GM21447 (cell line): ENCODE results near the gene ARMH2.

ENCODE experiments used
- ATAC-seq: cut with Tn5 transposase; IDR thresholded peaks from one replicate; pipeline ENCODE4 v1.9.1; 2021; ENCODE audit not compliant: unreplicated experiment

ARMH2 gene

DNA sequence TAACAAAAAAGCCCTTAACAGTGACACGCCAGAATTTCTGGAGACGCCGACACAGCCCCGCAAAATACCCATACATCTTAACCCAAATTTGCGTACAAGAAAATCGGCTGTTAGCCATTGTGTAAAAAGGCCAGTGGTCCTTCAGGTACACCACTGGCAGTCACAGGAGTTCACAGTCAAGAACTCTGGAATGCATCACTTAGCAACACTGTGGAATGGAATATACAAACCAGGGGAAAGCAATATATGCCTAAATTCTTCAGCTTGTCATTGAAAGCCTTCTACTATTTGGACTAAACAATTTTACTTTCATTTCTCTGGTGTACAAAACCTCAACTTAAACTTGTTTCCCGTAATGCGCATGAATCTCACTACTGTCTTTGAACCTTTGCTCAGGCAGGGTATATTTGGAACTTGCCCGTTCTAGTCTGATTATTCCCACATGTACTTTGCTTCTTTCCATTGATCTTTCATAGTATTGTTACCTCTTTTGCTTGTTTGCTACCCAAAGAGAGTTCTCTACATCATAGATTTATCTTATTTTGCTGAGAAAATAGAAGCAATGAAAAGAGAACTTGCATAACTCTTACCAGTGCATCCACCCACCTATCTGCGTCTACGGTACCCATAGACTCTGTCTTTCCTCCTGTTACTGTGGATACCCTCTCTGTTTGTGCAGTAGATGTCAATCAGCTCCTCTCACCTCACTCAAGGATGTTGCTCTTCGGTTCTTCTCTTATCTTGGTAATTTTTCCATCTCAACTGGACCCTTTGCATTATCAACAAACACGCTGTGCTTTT is at the start of gene ARMH2:
Gene ARMH2 (minus strand): TSS at position 178 of the 801 bp plus-strand sequence. CDS start 60 bp downstream, at position 118.
- no peak for ATAC-seq

DNA sequence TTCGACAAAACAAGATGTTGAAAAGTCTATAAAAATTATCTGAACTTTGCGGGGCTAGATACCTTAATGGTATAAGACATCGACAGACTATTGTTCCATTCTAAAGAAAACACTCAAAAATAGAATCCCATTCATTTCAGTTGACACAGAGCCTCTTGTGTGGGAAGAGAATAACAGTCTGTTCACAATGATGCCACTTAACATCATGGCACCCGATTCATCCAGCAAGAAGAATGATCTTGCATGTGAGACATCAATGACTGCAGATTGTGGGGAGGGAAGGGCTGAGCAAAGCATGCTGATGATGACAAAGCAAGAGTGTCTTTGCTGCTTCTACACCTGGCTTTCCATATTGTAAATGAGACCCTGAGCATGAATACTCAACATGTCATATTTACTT is 49.7 kb upstream of the ARMH2 start:
- no peak for ATAC-seq

DNA sequence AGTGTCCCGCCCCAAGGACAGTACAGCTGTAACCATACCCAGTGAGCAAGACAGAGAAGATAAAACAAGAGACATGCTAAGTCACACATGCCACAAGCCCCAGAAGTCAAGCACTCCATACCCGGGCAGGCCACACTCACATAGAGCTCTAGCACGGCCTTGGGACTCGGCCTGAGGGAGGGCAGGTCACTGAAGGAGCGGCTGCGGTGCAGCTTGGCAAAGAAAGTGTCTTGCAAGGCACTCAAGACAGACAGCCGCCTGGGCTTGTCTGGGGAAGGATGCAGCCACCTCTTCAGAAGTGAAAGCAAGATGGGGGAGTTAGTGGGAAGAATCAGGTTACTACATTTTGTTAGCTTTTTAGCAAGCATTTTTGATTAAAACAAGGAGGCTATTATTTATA is 48.7 kb upstream of the ARMH2 start:
- no peak for ATAC-seq

DNA sequence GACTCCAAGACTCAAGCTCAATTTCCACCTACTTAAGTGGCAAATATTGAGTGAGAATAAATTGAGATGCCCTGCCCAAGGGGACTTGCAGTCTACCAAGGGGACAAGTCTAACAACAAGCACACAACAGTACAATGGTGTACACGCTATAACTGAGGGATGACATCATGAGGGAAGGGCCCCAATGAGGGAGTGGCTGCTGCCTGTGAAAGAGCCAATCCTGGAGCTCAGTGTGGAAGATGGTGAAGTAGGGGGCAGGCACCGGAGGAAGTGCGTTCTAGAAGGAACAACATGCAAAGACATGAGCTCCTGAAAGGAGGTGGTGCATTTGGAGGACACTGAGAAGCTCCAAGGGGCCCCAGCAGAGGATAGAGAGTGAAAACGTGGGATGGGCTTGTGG is 46.9 kb upstream of the ARMH2 start:
- no peak for ATAC-seq

DNA sequence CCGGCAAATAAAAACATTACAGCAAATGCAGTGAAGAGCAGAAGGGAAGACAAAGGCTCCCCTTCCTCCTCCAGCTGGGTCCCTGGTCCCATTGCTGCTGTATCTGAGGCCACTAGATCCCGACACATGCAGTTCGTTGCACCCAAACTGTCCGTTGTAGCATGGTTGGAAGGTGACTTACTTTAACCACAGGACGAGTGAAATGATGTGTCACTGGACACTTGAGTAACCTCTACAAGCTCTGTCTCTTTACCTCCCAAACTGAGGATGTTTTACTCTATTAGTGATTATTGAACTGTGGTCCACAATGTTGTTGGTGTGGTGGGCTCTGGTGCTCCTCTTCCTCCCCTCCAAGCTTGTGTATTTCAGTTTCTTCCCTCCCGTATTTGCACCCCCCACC is 46.2 kb upstream of the ARMH2 start:
- no peak for ATAC-seq

DNA sequence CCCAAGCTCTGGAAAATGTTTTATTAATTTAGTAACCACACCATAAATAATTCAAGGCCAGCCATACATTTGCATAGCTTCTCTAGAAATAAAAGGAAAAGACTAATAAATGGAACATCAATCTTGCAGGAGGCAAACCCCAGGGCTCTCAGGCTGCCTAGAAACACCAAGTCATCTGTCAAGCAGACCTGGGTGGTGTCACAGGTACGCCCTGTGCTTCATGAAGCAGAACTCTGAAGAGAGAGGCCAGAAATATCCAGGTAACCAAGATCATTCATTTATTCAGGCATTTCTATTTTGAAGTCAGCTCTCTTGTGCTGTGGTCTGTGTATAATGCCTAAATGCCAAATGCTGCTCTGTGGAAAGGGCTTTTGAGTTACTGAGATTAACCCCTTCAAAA is 45.3 kb upstream of the ARMH2 start:
- no peak for ATAC-seq

DNA sequence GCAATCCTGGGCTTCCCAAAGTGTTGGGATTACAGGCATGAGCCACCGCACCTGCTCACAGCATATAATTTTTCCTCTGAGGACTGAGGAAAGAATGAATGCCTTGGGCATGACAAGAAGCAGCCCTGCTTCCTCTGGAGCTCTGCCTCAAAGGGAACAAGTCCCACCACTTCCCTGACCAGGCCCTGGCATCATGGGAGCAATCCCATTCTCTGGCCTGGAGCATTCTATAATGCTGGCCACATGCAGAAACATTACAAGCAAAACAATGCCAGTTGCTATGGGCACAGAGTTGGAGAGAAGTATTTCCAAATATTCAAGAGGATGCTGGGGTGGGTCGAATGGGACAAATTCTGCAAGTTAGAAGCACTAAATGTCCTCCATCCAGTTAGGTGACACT is 41.5 kb upstream of the ARMH2 start:
- no peak for ATAC-seq

DNA sequence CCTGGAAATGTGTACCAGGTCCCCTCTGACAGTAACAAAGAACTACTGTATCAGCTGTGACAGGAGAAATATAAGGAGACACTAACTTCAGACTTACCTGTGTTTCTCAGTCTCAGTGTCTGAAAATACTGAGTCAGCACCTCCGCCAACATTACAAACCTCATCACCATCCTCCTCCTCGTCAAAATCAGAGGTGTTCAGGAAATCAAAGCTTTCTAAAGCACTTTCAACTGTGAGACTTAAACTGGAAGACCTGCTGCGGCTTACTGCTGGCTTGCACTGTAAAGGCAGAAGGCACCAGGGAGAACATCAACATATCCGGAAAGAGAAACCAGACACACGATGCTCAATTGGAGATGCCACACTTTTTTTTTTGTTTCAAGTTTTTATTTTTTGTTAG is 40.3 kb upstream of the ARMH2 start:
- no peak for ATAC-seq

DNA sequence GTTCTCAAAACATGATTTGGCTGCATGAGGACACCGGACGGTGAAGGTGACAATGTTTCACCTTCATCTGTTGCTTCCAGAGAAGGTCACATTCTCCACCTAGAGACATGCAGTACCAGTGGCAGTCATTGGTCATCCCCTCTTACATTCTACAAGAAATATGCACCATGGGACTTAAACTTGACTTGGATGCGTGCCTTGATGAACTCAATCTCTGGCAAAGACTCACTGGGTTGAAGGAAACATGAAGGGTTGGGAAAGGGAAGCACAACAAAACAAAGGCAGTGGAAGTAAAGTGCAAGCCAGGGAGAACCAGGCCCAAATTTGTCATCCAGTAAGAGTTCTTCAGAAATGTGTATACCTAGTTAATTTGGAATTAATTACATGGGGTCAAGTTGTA is 39.4 kb upstream of the ARMH2 start:
- ATAC-seq = no peak

DNA sequence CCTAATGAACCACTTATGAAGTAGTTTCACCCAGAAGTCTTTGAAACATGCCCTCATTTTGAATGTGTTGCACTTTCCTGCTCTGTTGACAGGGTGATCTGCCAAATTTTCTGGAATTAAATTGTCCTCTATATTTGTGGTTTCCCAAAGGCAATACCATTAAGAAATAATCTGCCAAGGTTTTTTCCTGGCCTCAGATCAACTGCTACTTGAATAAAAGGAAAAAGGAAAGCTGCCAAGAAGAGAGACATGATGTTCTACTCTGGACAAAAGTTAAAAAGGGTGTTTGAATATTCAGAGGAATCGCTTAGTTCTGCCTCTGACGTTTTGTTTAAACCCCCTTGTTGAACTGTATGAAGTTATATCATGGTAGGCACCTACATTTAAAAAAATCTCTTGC is 37.4 kb upstream of the ARMH2 start:
- no peak for ATAC-seq

DNA sequence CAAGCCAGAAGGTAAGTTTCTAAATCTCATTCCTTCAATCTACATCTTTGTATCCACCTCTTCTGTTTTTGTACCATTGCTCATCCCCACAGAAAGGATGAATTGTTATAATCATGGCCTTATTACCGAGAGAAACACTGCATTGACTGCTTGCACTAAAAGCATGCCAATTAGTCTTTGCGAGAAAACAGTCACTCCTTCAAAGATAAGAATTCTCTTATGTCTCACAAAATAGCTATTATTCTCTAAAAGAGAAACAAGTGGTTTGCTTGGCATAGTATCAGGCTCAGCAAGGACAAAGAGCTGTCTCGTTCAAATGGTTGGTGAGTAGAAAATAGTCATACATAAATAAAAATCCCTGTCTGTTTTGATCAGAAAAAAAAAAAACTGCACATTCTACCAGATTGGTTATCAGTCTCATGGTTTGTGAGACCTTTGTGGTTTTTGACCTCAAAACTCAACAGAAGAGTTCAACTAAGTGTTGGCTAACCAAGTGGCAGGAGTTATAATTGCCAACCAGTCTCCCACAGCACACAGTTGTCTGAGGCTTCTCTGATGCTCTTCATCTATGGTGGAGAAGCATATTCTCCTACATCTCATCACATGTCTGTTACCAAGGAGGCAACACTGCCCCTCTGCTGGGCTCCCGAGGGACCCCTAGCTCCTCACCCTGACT is 35.1 kb upstream of the ARMH2 start:
- no peak for ATAC-seq

DNA sequence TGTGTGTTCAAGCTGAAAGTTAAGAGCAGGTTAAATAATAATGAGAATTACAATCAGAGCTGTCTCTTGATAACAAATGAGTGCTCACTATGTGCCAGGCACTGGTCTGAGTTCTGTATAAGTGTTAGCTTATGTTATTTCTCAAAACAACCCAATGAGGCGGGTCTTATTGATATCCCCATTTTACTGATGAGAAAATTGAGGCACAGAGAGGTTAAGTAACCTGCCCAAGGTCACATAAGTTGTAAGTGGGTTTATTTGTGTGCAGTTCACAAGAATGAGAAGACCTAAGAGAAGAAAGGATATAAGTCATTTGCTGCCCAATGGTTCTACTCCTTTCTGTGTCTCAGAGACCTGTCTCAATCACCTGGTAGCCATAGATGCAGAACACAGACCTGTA is 34.1 kb upstream of the ARMH2 start:
- ATAC-seq = no peak

DNA sequence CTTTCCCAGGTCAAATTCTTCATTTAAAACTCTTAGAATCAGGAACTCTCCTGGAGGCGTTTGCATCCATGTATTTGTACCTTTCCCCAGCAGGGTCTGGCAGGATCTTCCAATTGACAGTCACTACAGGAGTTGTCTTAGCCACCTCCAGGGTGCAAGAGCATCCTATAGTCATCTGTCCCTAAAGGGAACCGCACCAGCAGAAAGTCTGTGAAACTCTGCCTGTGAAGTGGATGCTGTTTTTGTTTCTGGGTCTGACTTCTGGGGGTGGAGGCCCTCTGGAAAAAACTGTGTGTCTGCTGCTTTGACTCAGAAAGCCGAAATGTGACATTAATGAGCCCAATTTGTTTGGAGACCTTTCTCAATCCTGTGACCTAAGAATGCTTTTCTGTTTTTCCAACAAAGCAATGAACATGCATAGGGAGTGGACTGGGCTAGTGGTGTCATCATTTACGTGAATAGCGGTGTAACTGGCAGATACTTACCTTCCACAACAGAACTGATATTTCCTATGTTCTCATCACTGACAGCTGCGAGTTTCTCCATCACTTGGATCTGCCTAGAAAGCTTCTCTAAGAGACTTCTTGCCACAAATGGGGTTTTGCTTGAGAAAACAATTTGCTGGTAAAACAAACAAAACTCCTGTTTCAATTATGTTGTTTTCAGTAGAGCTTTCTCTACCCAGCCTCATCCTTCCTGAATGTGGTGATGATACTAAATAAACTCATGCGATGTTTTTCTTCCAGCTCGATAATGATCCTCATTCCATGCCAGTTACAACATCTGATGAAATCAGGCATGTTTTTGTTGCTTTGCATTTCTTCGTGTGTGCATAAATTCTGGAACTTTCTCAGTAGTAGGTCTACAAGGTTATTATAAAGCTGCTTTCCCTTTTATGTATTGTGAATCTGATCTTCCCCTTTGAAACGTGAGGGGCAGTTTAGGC is 33.3 kb upstream of the ARMH2 start:
- no peak for ATAC-seq

DNA sequence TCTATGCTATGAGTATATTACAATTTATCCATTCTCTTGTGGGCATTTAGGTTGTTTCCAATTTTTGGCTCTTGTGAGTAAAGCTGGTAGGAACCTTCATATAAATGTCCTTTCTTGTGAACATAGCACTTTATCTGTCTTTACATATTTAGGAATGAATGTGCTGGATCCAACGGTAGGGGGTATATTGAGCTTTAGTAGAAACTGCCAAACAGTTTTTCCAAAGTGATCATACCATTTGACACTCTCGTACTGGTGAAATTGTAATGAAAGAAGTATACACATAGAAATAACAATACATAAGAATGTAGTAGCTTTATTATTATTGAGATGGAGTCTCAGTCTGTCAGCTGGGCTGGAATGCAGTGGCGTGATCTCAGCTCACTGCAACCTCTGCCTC is 30.9 kb upstream of the ARMH2 start:
- no peak for ATAC-seq

DNA sequence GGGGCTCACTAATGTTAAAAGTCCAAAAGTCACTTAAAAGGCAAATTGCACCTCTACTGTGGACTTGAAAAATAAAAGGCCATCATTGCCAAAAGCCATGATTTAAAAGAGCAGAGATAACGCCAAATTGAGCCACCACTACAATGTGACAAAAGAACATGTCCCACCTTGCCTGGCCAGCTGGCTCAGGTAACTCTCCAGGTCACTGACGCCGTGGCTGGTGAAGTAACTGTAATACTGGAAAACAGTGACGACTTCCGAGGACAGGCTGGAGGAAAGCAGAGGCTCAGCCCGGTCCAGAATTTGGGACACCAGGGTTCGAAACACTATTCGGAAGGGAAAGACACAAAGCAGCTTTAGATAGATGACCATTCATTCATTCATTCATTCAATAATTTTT is 29.3 kb upstream of the ARMH2 start:
- ATAC-seq = no peak

DNA sequence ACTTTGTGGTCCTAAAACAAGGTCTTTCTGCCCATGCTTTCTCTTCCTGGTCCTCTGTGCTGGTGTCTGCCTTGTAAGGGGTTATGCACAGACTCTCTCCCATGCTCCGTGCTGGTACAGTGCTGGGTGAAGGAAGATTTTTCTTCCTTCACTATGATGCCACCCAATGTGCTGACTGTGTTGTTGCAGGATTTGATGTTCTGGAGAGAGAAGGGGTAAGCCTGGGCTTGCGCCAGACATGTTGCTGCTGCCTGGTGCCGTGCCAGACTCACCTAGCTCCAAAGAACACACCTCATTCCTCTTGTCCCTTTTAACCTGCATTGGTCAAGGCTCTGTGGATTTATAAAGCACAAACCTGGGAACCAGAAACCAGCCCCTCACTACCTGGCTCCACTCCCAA is 28.4 kb upstream of the ARMH2 start:
- no peak for ATAC-seq

DNA sequence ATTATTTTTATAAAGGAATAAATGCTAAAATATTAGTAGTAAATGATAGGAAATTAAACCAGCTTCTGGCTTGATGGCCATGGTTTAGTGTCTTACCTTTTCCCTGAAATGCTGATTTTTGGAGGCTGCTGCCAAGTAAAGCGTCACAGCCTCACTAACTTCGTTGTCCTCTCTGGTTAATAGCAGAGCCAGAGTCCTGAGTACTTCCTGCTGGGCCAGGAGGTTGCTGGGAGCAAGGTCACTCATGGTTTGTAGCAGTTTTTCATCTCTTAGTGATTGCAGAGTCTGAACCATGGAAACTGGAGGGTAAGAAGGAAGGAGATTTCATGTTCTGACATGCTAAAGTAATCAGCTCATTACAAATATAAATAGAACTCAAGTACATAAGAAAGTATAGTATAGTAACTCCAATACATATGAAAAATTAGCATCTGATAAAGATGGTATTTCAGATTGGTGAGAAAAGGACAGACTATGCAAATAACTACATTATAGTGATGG is 26.5 kb upstream of the ARMH2 start:
- no peak for ATAC-seq

DNA sequence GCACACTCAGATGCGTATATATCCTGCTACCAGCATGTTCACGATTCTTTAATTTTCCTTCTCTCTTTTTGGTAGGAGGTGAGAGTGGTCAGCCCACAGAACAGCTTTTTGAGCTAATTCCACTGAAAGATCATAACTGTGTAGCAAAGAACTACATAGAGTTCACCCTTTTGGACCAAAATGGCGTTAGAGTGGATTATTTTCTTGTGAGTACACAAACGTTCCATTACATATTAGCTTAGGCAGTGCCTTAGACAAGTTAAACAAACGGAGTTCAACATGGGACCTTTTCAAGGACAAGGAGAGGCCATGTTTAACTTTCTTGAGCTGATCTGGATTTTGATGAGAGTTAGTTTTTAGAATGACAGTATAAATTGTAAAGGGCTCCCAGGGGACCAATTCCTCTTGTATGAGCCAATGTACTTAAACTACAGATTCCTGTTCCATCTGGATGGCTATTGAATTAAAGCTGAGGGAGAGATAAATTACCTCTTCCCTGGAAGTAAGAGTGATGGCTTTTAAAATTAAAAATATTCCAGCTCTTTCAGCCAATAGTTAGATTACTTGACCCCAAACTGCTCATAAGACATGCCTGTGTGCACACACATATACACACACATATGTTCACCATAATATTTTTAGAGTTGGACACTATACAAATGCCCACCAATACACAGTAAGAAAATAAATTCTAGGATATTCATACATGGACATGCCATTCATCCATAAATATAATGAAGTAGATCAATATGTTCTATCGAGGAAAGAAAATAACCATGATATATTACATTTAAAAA is 25.6 kb upstream of the ARMH2 start:
- no peak for ATAC-seq

DNA sequence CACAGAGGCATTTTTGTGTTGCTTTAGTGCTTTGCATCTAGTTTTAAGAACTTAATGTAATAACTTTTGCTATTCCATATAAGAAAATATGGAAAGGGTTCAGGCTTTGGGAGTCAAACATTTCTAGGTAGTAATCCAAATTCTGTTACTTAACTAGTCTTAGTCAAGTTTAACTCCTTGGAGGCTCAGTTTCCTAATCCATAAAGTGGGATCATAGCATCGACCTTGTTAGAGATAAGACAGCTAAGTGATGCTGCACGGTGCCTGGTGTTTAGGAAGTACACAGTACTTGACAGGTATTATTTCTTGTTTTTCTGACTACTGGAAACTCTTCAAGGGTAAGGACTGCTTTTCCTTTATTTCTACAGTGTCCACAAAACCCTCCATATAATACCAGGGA is 24.5 kb upstream of the ARMH2 start:
- no peak for ATAC-seq

DNA sequence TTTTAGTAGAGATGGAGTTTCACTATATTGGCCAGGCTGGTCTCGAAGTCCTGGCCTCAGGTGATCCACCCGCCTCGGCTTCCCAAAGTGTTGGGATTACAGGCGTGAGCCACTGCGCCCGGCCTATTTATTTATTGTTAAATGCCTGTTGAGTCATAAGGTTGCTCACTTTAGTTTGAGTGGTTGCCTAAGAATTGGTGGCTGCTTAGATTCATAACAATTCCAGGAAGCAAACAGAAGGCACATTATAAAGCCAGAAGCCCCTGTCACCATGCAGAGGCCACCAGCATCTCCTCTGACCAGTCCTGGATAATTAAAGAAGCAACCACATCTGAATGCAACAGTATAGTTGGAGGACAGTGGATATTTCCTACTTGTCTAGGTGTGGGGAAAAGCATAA is 24.0 kb upstream of the ARMH2 start:
- ATAC-seq = no peak
